GM12878 (cell line): Measurements from ENCODE around the gene MAN2B2. TPM values are rescaled to one million over a fixed set of nuclear protein-coding genes. Genes with fewer than 3 reads are reported as not detected.

Experiments
- ATAC-seq: fragments of 200-7000 bp; cut with Tn5 transposase; 3 replicates; pipeline ENCODE4 v1.9.1; 2020; ENCODE audit warnings: mild to moderate bottlenecking, moderate library complexity
- BruUV-seq: library from RNA; stranded (reverse); fragments of 400-500 nt; replicated peaks from 2 replicates; lab custom pipeline; 2021; lab: Mats Ljungman, UMichigan
- CTCF ChIA-PET: fragments of 300-600 bp; sonication (Branson Sonifier 250); formaldehyde crosslinking; extraction: SDS; loops from one replicate; lab custom pipeline; 2021; ENCODE audit warnings: inconsistent platforms; lab: Yijun Ruan, JAX
- POLR2A ChIA-PET: fragments of 350-600 bp; formaldehyde crosslinking; extraction: SDS; loops from one replicate; lab custom pipeline; 2021; ENCODE audit warnings: inconsistent platforms; lab: Charles Lee
- RAD21 ChIA-PET: fragments of 300-600 bp; sonication (Branson Sonifier 250); formaldehyde crosslinking; loops from one replicate; lab custom pipeline; 2023; ENCODE audit warnings: antibody characterized with exemption; ENCODE audit not compliant: unreplicated experiment; lab: Charles Lee
- SMC1A ChIA-PET: fragments of 300-600 bp; sonication (Branson Sonifier 250); formaldehyde crosslinking; loops from one replicate; lab custom pipeline; 2023; ENCODE audit not compliant: unreplicated experiment, uncharacterized antibody; lab: Charles Lee
- DNase-seq: peaks from one replicate; pipeline ENCODE4 v3.0.0-alpha.2; 2011; ENCODE audit warnings: low read depth, low spot score
- FAIRE-seq: peaks from 3 replicates; lab custom pipeline; 2011; peaks lifted over from hg19 to GRCh38; lab: Jason Lieb, UNC
- H2AFZ ChIP-seq: 2 replicates; pipeline ENCODE4 v1.6.0; 2011; ENCODE audit warnings: low read depth, low read length, control low read depth; ENCODE audit not compliant: control insufficient read depth
- H3K27ac ChIP-seq: 2 replicates; pipeline ENCODE4 v1.5.1; 2011; ENCODE audit warnings: control low read depth; ENCODE audit not compliant: control insufficient read depth, insufficient read depth
- H3K27me3 ChIP-seq, 2 experiments: replicated peaks in 1 of 2; 2 replicates each; pipeline versions ENCODE4 v1.6.0 to v1.6.1; 2011; ENCODE audit warnings: low read length in 1 of 2; ENCODE audit not compliant: control insufficient read depth in 2 of 2, insufficient read depth in 2 of 2
- H3K36me3 ChIP-seq, 2 experiments: 2 replicates each; pipeline ENCODE4 v1.5.1; 2011; ENCODE audit warnings: low read length in 1 of 2; ENCODE audit not compliant: control insufficient read depth in 2 of 2, insufficient read depth in 2 of 2
- H3K4me1 ChIP-seq: 2 replicates; pipeline ENCODE4 v1.6.1; 2011; ENCODE audit warnings: mild to moderate bottlenecking, low read length, moderate library complexity, mixed read lengths; ENCODE audit not compliant: control insufficient read depth, insufficient read depth
- H3K4me2 ChIP-seq: 2 replicates; pipeline ENCODE4 v1.6.0; 2011; ENCODE audit warnings: control low read depth; ENCODE audit not compliant: control insufficient read depth, insufficient read depth
- H3K4me3 ChIP-seq: fragments of 200-600 bp; sonication (generic); 2 replicates; pipeline ENCODE4 v1.5.1; 2016
- H3K79me2 ChIP-seq: 2 replicates; pipeline ENCODE4 v1.6.0; 2011; ENCODE audit warnings: low read length; ENCODE audit not compliant: control insufficient read depth, insufficient read depth
- H3K9ac ChIP-seq: 2 replicates; pipeline ENCODE4 v1.8.0; 2011; ENCODE audit warnings: low read length, control low read depth, mixed read lengths; ENCODE audit not compliant: control insufficient read depth, insufficient read depth
- H3K9me3 ChIP-seq: replicated peaks from 3 replicates; pipeline ENCODE4 v1.5.1; 2011; ENCODE audit warnings: mild to moderate bottlenecking, low read length; ENCODE audit not compliant: control insufficient read depth, insufficient read depth
- H4K20me1 ChIP-seq: 2 replicates; pipeline ENCODE4 v1.6.0; 2011; ENCODE audit not compliant: control insufficient read depth, insufficient read depth
- CHD4 ChIP-seq: fragments of 200-600 bp; sonication (generic); IDR thresholded peaks from 2 replicates; pipeline ENCODE4 v1.6.1; 2016; ENCODE audit warnings: mild to moderate bottlenecking
- EED ChIP-seq: sonication (generic); IDR thresholded peaks from 2 replicates; pipeline ENCODE4 v1.6.1; 2016; ENCODE audit warnings: antibody characterized with exemption, low read depth
- MLLT1 ChIP-seq: fragments of 450-650 bp; IDR thresholded peaks from 2 replicates; pipeline ENCODE4 v1.6.1; 2016; ENCODE audit warnings: mild to moderate bottlenecking
- SMC3 ChIP-seq: IDR thresholded peaks from 2 replicates; pipeline ENCODE4 v1.6.1; 2011; ENCODE audit warnings: low read length, improper control_type of control experiment, borderline replicate concordance
- SP1 ChIP-seq: IDR thresholded peaks from one replicate; pipeline ENCODE4 v1.6.1; 2011; ENCODE audit warnings: low read depth, low read length
- TCF12 ChIP-seq: IDR thresholded peaks from 2 replicates; pipeline ENCODE4 v1.6.1; 2011; ENCODE audit warnings: low read depth, mild to moderate bottlenecking, low read length
- WGBS: methylation state at CpG from one replicate; pipeline ENCODE4 v1.1.6; 2016; ENCODE audit warnings: low lambda C conversion rate; ENCODE audit not compliant: insufficient replicate concordance, insufficient coverage; ENCODE audit errors: missing lambda C conversion rate; 5-methylcytosine and 5-hydroxymethylcytosine counted together
- in situ Hi-C: fragments of 300-500 bp; cut with MboI; formaldehyde crosslinking; loops from 9 replicates; pipeline ENCODE4 v1.14.3; 2018; ENCODE audit warnings: mixed read lengths
- intact Hi-C: fragments of 100-400 bp; cut with micrococcal nuclease; formaldehyde crosslinking; loops from one replicate; pipeline ENCODE4 v1.14.2; 2022; ENCODE audit not compliant: unreplicated experiment
- polyA plus RNA-seq, 11 experiments: library from polyadenylated mRNA; depleted of rRNA in 4 of 11; unstranded in 6 of 11; stranded (reverse) in 5 of 11; fragments of >200 nt; fragmentation: Nextera tagmentation in 4 of 11; fragmentation: Illumina TruSeq in 1 of 11; extraction: Ambion mirVana in 4 of 11; extraction: Trizol in 1 of 11; gene quantifications; 1 replicate in 1 of 11; 2 replicates in 10 of 11; pipeline versions ENCODE4 v1.2.1 to v1.2.3, GENCODE V29; 2011 to 2016; ENCODE audit warnings: inconsistent platforms in 2 of 11, missing spikeins in 2 of 11, low read depth in 1 of 11
- total RNA-seq, 4 experiments: library from RNA; depleted of rRNA in 3 of 4; stranded (reverse); fragments of >200 nt in 3 of 4; fragmentation: Illumina TruSeq in 1 of 4; extraction: Trizol in 1 of 4; gene quantifications; 2 replicates each; pipeline versions ENCODE4 v1.2.1 to v1.2.3, GENCODE V29; 2013 to 2021

The MAN2B2 gene
- total and polyA plus RNA-seq, 10 of the 15 experiments (the other 5 are each of a cell fraction or from before 2014, with no cell fraction given): 0.47 to 14.5 (median 7.0) TPM

- intact Hi-C loops: no loop called here
- ChIA-PET POLR2A (no interaction called here), RAD21 (no interaction called here), SMC1A (no interaction called here), CTCF (interaction anchor here (0.6 to 0.9 kb wide), 2 partner anchors 33 to 482 kb away, joined by 3 to 4 read pairs; partner anchors contain the start of gene MAN2B2)
- Histone ChIP-seq H3K27me3 (no peaks in the 10 kb centered on the region), H3K9me3 (no peaks in the 10 kb centered on the region; the same call in 2 of the 3 replicates), H4K20me1 (no peaks in the 10 kb centered on the region; the same call in 1 of the 2 replicates), H2AFZ (no peak overlapping the region), H3K27ac (no peak overlapping the region), H3K36me3 (no peaks in the 10 kb centered on the region), H3K4me1 (no peaks in the 10 kb centered on the region), H3K9ac (no peak overlapping the region), H3K4me3 (no peak overlapping the region), H3K4me2 (no peak overlapping the region), H3K79me2 (no peaks in the 10 kb centered on the region)
- TF ChIP-seq TCF12 (no peak), CHD4 (no peak)
- FAIRE-seq (no peak), DNase-seq (no peak), ATAC-seq (no peak)
- no TSS peak for BruUV-seq
- 49% methylated on average over 6 of the region's 6 CpGs for WGBS
- in situ Hi-C loops: no loop called here
Measured at GRCh38 chr4:6541789-6542188, 33.2 kb upstream of the MAN2B2 start.

GRCh38 chr4:6542951-6543350 lies 32.0 kb upstream of the MAN2B2 start:
- DNase-seq (no peak), ATAC-seq (no peak), FAIRE-seq (no peak)
- Histone ChIP-seq H3K4me2 (no peak overlapping the region), H4K20me1 (no peaks in the 10 kb centered on the region), H3K4me1 (no peaks in the 10 kb centered on the region), H3K9me3 (no peaks in the 10 kb centered on the region; the same call in 2 of the 3 replicates), H3K9ac (no peak overlapping the region), H3K27me3 (no peaks in the 10 kb centered on the region), H3K36me3 (no peaks in the 10 kb centered on the region), H3K27ac (no peak overlapping the region), H3K79me2 (no peaks in the 10 kb centered on the region), H3K4me3 (no peak overlapping the region), H2AFZ (no peak overlapping the region)
- in situ Hi-C loops: no loop called here
- ChIA-PET RAD21 (no interaction called here), SMC1A (interaction anchor here (1.1 kb wide), 1 partner anchor 17 kb away, joined by 3 read pairs; no protein-coding TSS in a partner anchor), POLR2A (no interaction called here), CTCF (interaction anchor here (1.0 to 1.4 kb wide), 2 partner anchors 155 to 212 kb away, joined by 3 read pairs; no protein-coding TSS in a partner anchor)
- intact Hi-C loops: no loop called here
- TF ChIP-seq MLLT1 (no peak), SMC3 (no peak), EED (no peak), SP1 (no peak)
- BruUV-seq: no TSS peak
- WGBS: 15% methylated on average over 9 of the region's 12 CpGs
